ENCODE measurements around the gene FAM98A.

Gene FAM98A

DNA sequence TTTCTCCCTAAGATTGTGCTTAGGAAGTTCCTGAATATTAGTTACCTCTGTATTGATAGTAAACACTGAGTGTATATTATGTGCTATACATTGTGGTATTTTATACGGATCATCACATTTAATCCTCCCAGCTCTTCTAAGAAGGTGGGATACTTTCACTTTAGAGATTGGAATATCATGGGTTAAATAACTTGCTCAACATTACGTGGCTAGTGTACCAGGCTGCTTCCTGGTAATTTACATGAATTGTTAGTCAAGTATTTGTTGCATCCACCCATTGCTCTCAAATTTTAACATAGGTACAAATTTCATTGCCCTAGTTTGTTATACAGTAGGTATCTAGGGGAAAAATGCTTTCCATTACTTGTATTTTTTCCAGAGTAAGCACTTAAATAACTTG is 21.4 kb downstream of the FAM98A start:
- TF ChIP-seq, protein P1, sequence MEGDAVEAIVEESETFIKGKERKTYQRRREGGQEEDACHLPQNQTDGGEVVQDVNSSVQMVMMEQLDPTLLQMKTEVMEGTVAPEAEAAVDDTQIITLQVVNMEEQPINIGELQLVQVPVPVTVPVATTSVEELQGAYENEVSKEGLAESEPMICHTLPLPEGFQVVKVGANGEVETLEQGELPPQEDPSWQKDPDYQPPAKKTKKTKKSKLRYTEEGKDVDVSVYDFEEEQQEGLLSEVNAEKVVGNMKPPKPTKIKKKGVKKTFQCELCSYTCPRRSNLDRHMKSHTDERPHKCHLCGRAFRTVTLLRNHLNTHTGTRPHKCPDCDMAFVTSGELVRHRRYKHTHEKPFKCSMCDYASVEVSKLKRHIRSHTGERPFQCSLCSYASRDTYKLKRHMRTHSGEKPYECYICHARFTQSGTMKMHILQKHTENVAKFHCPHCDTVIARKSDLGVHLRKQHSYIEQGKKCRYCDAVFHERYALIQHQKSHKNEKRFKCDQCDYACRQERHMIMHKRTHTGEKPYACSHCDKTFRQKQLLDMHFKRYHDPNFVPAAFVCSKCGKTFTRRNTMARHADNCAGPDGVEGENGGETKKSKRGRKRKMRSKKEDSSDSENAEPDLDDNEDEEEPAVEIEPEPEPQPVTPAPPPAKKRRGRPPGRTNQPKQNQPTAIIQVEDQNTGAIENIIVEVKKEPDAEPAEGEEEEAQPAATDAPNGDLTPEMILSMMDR (IDR thresholded peaks at IDR 0.05; ENCODE audit: control extremely low read depth, extremely low read depth, low read depth, missing control alignments), result no peak
- CTCF ChIA-PET, result interaction anchor here (0.7 to 1.1 kb wide), 2 partner anchors 9 to 205 kb away, joined by 3 read pairs; no protein-coding TSS in a partner anchor
- DNase-seq (ENCODE audit: extremely low spot score), result no peak
- POLR2A ChIA-PET, result no interaction called here

DNA sequence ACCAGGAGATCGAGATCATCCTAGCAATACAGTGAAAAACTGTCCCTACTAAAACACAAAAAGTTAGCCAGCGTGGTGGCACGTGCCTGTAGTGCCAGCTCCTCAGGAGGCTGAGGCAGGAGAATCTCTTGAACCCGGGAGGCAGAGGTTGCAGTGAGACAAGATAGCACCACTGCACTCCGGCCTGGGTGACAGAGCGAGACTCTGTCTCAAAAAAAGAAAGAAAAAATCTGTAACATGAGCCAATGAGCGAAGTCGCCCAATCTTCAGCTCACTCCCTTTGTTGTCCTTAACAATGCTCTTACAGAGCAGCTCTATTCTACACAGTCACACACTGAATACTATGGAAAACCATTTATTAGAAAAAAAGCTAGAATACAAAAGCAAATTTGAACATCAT is 22.0 kb downstream of the FAM98A start:
- TF ChIP-seq, protein P1 (IDR thresholded peaks at IDR 0.05; ENCODE audit: control extremely low read depth, extremely low read depth, low read depth, missing control alignments), result no peak
- no peak for DNase-seq (ENCODE audit: extremely low spot score)
- POLR2A ChIA-PET, result no interaction called here
- CTCF ChIA-PET, result interaction anchor here (0.7 to 1.1 kb wide), 2 partner anchors 9 to 205 kb away, joined by 3 read pairs; no protein-coding TSS in a partner anchor

DNA sequence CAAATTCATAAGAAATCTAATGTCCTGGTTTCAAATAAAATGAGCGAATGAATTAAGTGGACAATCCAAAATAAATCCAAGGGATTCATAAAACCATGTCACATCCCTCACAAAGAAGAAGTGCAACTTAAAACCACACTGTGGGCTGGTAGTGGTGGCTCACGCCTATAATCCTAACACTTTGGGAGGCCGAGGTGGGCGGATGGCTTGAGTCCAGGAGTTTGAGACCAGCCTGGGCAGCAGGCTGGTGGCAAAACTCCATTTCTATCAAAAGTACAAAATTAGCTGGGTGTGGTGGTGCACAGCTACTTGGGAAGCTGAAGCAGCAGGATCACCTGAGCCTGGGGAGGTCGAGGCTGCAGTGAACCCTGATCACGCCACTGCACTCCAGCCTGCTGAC is 25.4 kb downstream of the FAM98A start:
- TF ChIP-seq, protein P1 (IDR thresholded peaks at IDR 0.05; ENCODE audit: control extremely low read depth, extremely low read depth, low read depth, missing control alignments), result no peak
- POLR2A ChIA-PET, result no interaction called here
- CTCF ChIA-PET, result interaction anchor here (1.4 to 3.2 kb wide), 2 partner anchors 9 to 98 kb away, joined by 3 to 17 read pairs; partner anchors contain the start of gene RASGRP3
- no peak for DNase-seq (ENCODE audit: extremely low spot score)

DNA sequence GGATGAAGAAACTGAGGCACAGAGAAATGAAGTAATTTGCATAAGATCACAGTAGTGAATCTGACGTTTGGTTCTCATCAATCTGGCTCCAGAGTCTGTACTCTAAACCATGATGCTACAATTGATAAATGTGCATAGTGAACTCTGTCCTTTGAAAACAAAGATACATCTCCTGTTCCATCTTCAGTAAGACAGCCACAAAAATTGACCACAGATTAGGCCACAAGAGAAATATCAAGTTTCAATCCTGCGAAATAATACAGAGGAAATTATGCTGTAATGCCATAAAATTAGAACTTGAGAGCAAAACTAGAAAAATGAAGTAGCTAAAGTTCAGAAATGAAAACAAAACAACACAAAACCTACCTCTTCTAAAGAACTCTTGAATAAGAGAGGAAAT is 28.4 kb downstream of the FAM98A start:
- CTCF ChIA-PET, result interaction anchor here (0.8 to 2.6 kb wide), 4 partner anchors 10 to 95 kb away, joined by 3 to 11 read pairs (median 4); partner anchors contain the start of gene RASGRP3
- POLR2A ChIA-PET, result no interaction called here
- TF ChIP-seq, protein P1 (IDR thresholded peaks at IDR 0.05; ENCODE audit: control extremely low read depth, extremely low read depth, low read depth, missing control alignments), result no peak
- no peak for DNase-seq (ENCODE audit: extremely low spot score)

DNA sequence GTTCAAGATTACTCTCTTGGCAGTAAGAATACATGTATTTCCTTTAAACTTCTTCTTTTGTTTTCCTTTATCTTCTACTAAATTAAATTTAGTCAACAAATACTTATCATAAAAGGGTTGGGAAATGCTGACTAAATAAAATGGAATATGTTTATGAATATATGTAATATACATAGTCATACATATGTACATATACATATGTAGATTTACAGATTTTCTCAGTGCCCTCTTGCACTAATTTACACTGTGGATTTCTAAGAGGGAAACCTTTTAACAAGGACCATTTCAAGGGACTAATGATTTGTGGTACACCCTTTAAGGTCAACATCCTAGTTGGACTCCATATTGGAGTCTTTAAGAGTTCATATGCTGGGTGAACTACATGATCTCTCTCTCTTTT is 37.2 kb downstream of the FAM98A start:
- CTCF ChIA-PET, result interaction anchor here (2.8 kb wide), 1 partner anchor 21 kb away, joined by 15 read pairs; no protein-coding TSS in a partner anchor
- POLR2A ChIA-PET, result no interaction called here
- DNase-seq (ENCODE audit: extremely low spot score), result no peak
- TF ChIP-seq, protein P1 (IDR thresholded peaks at IDR 0.05; ENCODE audit: control extremely low read depth, extremely low read depth, low read depth, missing control alignments), result no peak

DNA sequence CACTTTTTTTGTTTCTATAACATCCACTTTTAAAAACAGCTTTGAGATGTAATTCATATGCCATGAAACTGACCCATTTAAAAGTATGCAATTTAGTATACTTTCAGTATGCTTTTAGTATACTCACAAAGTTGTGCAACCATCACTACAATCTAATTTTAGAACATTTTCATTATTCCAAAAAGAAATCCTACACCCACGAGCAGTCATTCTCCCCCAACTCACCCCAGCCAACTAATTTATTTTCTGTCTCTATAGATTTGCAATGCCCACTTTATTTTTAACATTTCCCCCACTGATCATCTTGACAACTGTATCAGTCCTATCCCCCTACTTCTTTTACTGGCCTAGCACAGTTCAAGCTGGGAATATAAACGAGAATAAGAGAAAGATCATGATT is 39.1 kb downstream of the FAM98A start:
- no peak for DNase-seq (ENCODE audit: extremely low spot score)
- CTCF ChIA-PET, result interaction anchor here (1.2 to 1.3 kb wide), 2 partner anchors 11 to 18 kb away, joined by 3 read pairs; no protein-coding TSS in a partner anchor
- POLR2A ChIA-PET, result no interaction called here
- TF ChIP-seq, protein P1 (IDR thresholded peaks at IDR 0.05; ENCODE audit: control extremely low read depth, extremely low read depth, low read depth, missing control alignments), result no peak
